Measurements from ENCODE around the gene MRPL51.

The MRPL51 gene

GRCh38 chr12:6451348-6452244, 41.5 kb downstream of the MRPL51 start, which contains the start of gene TAPBPL:
Gene TAPBPL, plus strand, starts transcription at chr12:6452042. Its CDS starts 207 bp downstream, at chr12:6452249.
- TF ChIP-seq, protein P1, sequence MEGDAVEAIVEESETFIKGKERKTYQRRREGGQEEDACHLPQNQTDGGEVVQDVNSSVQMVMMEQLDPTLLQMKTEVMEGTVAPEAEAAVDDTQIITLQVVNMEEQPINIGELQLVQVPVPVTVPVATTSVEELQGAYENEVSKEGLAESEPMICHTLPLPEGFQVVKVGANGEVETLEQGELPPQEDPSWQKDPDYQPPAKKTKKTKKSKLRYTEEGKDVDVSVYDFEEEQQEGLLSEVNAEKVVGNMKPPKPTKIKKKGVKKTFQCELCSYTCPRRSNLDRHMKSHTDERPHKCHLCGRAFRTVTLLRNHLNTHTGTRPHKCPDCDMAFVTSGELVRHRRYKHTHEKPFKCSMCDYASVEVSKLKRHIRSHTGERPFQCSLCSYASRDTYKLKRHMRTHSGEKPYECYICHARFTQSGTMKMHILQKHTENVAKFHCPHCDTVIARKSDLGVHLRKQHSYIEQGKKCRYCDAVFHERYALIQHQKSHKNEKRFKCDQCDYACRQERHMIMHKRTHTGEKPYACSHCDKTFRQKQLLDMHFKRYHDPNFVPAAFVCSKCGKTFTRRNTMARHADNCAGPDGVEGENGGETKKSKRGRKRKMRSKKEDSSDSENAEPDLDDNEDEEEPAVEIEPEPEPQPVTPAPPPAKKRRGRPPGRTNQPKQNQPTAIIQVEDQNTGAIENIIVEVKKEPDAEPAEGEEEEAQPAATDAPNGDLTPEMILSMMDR (conservative IDR thresholded peaks at IDR 0.05; ENCODE audit: control insufficient read depth, insufficient read depth, low read depth, low read length), result no peak
- peak within 1 kb of the TSS; percentile 65 for H3K4me3 ChIP-seq (ENCODE audit: control insufficient read depth, low read depth, low read length)
- DNase-seq (ENCODE audit: low read depth), result peak; percentile 75

DNA sequence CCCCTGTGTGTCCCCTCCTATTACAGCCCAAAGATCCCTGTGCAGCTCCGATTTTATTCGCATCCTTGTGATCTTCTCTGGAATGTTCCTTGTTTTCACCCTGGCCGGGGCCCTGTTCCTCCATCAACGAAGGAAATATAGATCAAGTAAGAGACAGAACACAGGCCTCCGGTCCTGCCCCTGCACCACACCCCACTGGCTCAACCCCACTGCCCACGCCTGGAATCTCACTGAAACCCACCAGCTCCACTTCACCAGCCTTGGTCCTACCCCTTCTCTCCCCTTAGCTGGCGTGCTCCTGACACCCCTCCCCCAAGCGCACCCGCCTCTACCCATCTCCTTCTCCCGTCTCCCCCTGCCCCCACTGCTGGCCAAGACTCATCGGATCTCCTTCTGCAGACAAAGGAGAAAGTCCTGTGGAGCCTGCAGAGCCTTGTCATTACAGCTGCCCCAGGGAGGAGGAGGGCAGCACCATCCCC, 42.2 kb downstream of the MRPL51 start:
- DNase-seq (ENCODE audit: low read depth), result no peak
- H3K4me3 ChIP-seq (ENCODE audit: control insufficient read depth, low read depth, low read length), result peak overlapping the region; percentile 65
- TF ChIP-seq, protein P1 (conservative IDR thresholded peaks at IDR 0.05; ENCODE audit: control insufficient read depth, insufficient read depth, low read depth, low read length), result no peak

DNA sequence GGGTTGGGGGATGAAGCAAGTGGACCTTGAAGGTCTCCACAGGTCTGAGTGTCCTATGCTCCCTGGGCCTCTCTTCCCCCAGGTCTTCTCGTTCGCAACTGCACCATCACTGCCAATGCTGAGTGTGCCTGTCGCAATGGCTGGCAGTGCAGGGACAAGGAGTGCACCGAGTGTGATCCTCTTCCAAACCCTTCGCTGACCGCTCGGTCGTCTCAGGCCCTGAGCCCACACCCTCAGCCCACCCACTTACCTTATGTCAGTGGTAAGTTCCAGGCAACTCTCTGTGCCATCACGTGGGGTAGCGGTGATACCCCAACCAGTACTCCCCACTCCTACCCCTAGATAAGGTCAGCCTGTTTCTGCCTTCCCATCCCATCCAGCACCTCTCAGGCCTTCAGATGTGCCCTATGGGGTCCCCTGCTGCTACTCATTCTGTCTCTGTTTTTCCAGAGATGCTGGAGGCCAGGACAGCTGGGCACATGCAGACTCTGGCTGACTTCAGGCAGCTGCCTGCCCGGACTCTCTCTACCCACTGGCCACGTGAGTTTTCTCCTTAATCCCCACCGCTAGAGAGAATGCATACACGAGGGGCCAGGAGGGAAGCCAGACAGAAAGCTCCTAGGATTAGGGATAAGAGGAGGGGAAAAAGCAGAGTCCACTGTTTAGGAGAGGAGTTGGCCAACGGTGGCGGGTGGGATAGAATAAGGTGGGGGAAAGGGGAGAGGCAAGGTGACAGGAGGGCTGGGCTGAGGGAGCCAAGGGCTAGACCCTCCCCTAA, 42.8 kb downstream of the MRPL51 start:
- peak overlapping the region; percentile 65 for H3K4me3 ChIP-seq (ENCODE audit: control insufficient read depth, low read depth, low read length)
- TF ChIP-seq, protein P1 (conservative IDR thresholded peaks at IDR 0.05; ENCODE audit: control insufficient read depth, insufficient read depth, low read depth, low read length), result no peak
- no peak for DNase-seq (ENCODE audit: low read depth)

DNA sequence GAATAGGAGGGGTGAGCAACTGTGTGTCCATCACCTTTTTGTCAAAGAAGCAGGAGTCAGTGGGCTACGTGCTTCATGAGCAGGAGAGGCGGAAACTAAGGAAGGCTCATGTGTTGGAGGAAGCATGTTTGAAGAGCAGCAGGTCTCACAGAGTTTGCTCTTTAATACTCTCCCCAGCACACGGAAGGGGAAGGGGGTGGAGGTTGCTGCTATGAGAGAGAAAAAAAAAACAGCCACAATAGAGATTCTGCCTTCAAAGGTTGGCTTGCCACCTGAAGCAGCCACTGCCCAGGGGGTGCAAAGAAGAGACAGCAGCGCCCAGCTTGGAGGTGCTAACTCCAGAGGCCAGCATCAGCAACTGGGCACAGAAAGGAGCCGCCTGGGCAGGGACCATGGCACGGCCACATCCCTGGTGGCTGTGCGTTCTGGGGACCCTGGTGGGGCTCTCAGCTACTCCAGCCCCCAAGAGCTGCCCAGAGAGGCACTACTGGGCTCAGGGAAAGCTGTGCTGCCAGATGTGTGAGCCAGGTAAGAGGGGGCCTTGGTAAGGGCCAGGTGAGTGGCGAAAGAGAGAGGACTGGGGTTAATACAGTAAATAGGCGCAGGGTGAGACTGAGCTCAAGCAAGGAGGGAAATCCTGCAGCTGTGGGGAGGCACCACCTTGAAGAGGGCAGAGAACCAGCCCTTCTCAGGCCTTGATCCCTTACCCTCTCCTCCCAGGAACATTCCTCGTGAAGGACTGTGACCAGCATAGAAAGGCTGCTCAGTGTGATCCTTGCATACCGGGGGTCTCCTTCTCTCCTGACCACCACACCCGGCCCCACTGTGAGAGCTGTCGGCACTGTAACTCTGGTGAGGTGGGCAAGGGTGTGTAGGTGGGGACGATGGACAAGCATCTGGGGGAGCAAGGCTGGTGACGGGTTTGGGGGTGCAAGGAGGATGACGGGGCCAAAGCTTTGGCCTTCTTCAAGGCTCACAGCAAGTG, 48.1 kb downstream of the MRPL51 start, which contains the start of gene CD27:
Gene CD27 (plus strand): TSS at position 252 of the 985 bp plus-strand sequence. CDS start 141 bp downstream, at position 393.
- no peak within 1 kb of the TSS for H3K4me3 ChIP-seq (ENCODE audit: control insufficient read depth, low read depth, low read length)
- TF ChIP-seq, protein P1 (conservative IDR thresholded peaks at IDR 0.05; ENCODE audit: control insufficient read depth, insufficient read depth, low read depth, low read length), result no peak

GRCh38 chr12:6444031-6444430, 49.0 kb downstream of the MRPL51 start:
- TF ChIP-seq, protein P1 (conservative IDR thresholded peaks at IDR 0.05; ENCODE audit: control insufficient read depth, insufficient read depth, low read depth, low read length), result no peak
- no peak overlapping the region for H3K4me3 ChIP-seq (ENCODE audit: control insufficient read depth, low read depth, low read length)
- DNase-seq (ENCODE audit: low read depth), result no peak

More for the DNA sequence above, 48.1 kb downstream of the MRPL51 start, which contains the start of gene CD27:
- no peak for DNase-seq (ENCODE audit: low read depth)

Measured in fibroblast of mammary gland (primary cell).